ENCODE data around the gene GRK7. TPM values are rescaled to one million over a fixed set of nuclear protein-coding genes. Genes with fewer than 3 reads are reported as not detected.

Gene GRK7
- total RNA-seq, 4 donors from 2014 or later: not detected

GRCh38 chr3:141764465-141764864 is 1.3 kb downstream of the GRK7 start:
- H3K27ac ChIP-seq: no peak overlapping the region
- no peaks in the 10 kb centered on the region for H3K27me3 ChIP-seq
- intact Hi-C loops (cut with DNase I): no loop called here
- no peak for TF ChIP-seq POLR2A (IDR thresholded peaks at IDR 0.05)
- TF ChIP-seq, protein P1, sequence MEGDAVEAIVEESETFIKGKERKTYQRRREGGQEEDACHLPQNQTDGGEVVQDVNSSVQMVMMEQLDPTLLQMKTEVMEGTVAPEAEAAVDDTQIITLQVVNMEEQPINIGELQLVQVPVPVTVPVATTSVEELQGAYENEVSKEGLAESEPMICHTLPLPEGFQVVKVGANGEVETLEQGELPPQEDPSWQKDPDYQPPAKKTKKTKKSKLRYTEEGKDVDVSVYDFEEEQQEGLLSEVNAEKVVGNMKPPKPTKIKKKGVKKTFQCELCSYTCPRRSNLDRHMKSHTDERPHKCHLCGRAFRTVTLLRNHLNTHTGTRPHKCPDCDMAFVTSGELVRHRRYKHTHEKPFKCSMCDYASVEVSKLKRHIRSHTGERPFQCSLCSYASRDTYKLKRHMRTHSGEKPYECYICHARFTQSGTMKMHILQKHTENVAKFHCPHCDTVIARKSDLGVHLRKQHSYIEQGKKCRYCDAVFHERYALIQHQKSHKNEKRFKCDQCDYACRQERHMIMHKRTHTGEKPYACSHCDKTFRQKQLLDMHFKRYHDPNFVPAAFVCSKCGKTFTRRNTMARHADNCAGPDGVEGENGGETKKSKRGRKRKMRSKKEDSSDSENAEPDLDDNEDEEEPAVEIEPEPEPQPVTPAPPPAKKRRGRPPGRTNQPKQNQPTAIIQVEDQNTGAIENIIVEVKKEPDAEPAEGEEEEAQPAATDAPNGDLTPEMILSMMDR (IDR thresholded peaks at IDR 0.05): no peak
- H3K9me3 ChIP-seq: no peaks in the 10 kb centered on the region
- 97 to 100% methylated on average over 1 of the region's 1 CpG for WGBS, 2 donors
- H3K4me3 ChIP-seq (replicated peaks in 1 of 3): no peak overlapping the region
- no peak for DNase-seq
- H3K4me1 ChIP-seq: no peaks in the 10 kb centered on the region
- no peaks in the 10 kb centered on the region for H3K36me3 ChIP-seq

- Histone ChIP-seq H3K4me1 (no peaks in the 10 kb centered on the region), H3K27ac (no peak overlapping the region), H3K4me3 (replicated peaks in 1 of 3) (no peak overlapping the region), H3K36me3 (no peaks in the 10 kb centered on the region), H3K9me3 (no peaks in the 10 kb centered on the region), H3K27me3 (no peaks in the 10 kb centered on the region)
- no peak for DNase-seq
- TF ChIP-seq, protein P1 (IDR thresholded peaks at IDR 0.05): no peak
- TF ChIP-seq POLR2A (IDR thresholded peaks at IDR 0.05): no peak
- 70 to 73% methylated on average over 2 of the region's 2 CpGs for WGBS, 2 donors
- intact Hi-C loops (cut with DNase I): no loop called here
Observed at GRCh38 chr3:141764986-141765385, 1.8 kb downstream of the GRK7 start.

DNA sequence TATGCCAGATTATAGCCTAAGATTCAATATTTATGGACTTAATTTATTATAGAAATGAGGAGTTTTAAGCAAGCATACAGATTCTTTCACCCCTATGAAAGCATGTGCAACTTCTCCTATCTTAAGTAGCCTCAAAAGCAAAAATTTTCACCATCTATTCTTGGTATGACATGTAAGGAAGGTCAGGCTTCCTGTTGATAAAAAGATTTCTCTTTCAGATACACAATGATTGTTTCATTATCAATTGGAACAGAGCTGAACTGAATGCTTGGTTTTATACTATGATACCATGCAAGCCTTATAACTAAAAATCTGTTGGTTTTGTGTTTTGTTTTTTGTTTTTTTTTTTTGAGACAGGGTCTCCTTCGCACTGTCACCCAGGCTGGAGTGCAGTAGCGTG is 3.9 kb downstream of the GRK7 start:
- H3K9me3 ChIP-seq: no peaks in the 10 kb centered on the region
- H3K27ac ChIP-seq: no peak overlapping the region
- DNase-seq: no peak
- no peak overlapping the region for H3K4me3 ChIP-seq (replicated peaks in 1 of 3)
- intact Hi-C loops (cut with DNase I): no loop called here
- no peaks in the 10 kb centered on the region for H3K27me3 ChIP-seq
- H3K36me3 ChIP-seq: no peaks in the 10 kb centered on the region
- WGBS, 2 donors: 92 to 93% methylated on average over 2 of the region's 2 CpGs
- no peak for TF ChIP-seq POLR2A (IDR thresholded peaks at IDR 0.05)
- TF ChIP-seq, protein P1 (IDR thresholded peaks at IDR 0.05): no peak
- H3K4me1 ChIP-seq: no peaks in the 10 kb centered on the region

DNA sequence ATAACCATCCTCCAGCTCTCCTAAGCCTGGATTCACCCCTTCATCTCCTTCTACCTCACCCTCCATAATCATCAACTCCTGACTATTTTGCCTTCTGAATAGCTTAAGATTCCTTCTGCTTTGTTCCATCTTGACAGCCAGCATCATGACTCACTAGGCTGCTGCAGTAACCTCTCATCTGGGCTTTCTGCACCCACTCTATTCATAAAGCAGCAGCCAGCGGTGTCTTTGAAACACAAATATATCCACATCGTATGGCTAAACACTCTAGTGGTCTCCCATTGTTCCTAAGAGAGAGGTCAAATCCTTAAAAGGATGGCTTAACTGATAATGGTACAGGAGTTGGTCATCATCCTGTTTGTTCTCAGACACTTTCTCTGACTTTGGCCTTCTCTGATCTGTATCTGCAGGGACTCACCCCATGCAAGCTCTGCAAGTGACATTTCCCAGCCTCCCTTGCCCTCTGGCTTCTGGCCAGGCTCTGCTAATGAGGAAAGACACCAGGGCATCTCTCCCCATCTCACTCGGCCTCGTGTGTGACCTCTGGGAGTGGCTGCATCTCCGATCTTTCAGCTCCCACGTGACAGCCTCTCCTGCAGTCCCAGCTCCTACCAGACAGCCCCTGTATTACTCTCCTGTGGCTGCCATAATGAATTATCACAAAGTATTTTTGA is 6.2 kb downstream of the GRK7 start:
- no peaks in the 10 kb centered on the region for H3K4me1 ChIP-seq
- no peaks in the 10 kb centered on the region for H3K27me3 ChIP-seq
- H3K4me3 ChIP-seq (replicated peaks in 1 of 3): no peak overlapping the region
- no peak overlapping the region for H3K27ac ChIP-seq
- no peak for TF ChIP-seq POLR2A (IDR thresholded peaks at IDR 0.05)
- TF ChIP-seq, protein P1 (IDR thresholded peaks at IDR 0.05): no peak
- no peak for DNase-seq
- 58% methylated on average over 6 of the region's 6 CpGs for WGBS, 2 donors
- no peaks in the 10 kb centered on the region for H3K9me3 ChIP-seq
- H3K36me3 ChIP-seq: no peaks in the 10 kb centered on the region
- intact Hi-C loops (cut with DNase I): no loop called here

DNA sequence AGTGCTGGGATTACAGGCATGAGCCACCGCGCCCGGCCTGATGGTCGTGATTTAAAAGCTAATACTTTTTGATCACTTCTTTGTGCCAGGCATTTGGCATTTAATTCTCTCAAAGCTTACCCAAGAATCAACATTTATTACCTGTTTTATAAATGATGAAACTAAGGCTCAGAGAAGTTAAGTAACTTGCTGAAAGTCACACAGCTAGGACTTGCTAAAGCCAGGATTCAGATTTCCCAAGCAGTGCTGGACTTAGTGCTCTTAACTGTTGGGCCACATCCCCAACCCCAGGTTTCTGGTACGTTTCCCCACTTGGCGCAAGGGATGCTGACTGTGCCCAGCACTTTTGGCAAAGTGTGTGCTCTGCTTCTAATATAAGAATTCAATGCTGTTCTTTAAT is 10.5 kb downstream of the GRK7 start:
- H3K4me3 ChIP-seq (replicated peaks in 1 of 3): no peak overlapping the region
- DNase-seq: no peak
- H3K9me3 ChIP-seq: no peaks in the 10 kb centered on the region
- H3K27me3 ChIP-seq: no peaks in the 10 kb centered on the region
- no peak overlapping the region for H3K27ac ChIP-seq
- no peak for TF ChIP-seq POLR2A (IDR thresholded peaks at IDR 0.05)
- TF ChIP-seq, protein P1 (IDR thresholded peaks at IDR 0.05): no peak
- H3K36me3 ChIP-seq: no peaks in the 10 kb centered on the region
- intact Hi-C loops (cut with DNase I): no loop called here
- no peaks in the 10 kb centered on the region for H3K4me1 ChIP-seq
- WGBS, 2 donors: 95 to 99% methylated on average over 6 of the region's 6 CpGs
